Right lobe of liver (tissue), 4 donors: ENCODE measurements around the gene PRADC1.

Source experiments
- POLR2A ChIP-seq: fragments of 450-650 bp; IDR thresholded peaks from one replicate; pipeline ENCODE4 v1.6.1; 2017; ENCODE audit warnings: antibody characterized with exemption, mild to moderate bottlenecking
- TF ChIP-seq, protein P1 (sequence below), 4 donors: fragments of 200-600 bp in 3 of 4; fragments of 450-650 bp in 1 of 4; IDR thresholded peaks; one replicate each; pipeline versions ENCODE4 v1.5.1 to v1.8.0; 2016 to 2022; ENCODE audit warnings: antibody characterized with exemption in 4 of 4, mild to moderate bottlenecking in 2 of 4
- donor health status: DM: no; HTN: no; CAD: no.
- donor health status: DM: no; HTN: no; CAD: no.
- donor health status: DM: no; HTN: yes; CAD: no.

DNA sequence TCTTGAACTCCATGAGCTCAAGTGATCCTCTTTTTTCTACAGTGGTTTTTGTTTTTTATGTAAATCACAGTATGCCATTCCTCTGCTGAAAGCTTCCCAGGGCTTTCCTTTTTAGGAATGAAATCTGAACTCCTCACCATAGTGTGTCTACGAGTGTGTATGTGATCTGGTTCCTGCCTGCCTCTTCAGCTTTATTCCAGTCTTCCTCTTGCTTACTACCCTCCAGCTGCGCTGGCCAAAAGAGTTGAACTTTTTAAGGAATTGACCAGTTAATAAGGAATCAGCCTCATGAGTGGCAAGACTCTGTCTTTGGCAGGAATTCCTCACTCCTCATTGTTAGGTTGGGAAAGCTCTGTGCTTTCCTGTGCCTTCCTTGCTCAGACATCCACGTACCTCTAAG, 5.1 kb upstream of the PRADC1 start:
- TF ChIP-seq, protein P1, sequence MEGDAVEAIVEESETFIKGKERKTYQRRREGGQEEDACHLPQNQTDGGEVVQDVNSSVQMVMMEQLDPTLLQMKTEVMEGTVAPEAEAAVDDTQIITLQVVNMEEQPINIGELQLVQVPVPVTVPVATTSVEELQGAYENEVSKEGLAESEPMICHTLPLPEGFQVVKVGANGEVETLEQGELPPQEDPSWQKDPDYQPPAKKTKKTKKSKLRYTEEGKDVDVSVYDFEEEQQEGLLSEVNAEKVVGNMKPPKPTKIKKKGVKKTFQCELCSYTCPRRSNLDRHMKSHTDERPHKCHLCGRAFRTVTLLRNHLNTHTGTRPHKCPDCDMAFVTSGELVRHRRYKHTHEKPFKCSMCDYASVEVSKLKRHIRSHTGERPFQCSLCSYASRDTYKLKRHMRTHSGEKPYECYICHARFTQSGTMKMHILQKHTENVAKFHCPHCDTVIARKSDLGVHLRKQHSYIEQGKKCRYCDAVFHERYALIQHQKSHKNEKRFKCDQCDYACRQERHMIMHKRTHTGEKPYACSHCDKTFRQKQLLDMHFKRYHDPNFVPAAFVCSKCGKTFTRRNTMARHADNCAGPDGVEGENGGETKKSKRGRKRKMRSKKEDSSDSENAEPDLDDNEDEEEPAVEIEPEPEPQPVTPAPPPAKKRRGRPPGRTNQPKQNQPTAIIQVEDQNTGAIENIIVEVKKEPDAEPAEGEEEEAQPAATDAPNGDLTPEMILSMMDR (IDR thresholded peaks at IDR 0.05), result no peak
- no peak for TF ChIP-seq POLR2A
